HepG2 (cell line): ENCODE results near the gene RIIAD1. TPM values are rescaled to one million over a fixed set of nuclear protein-coding genes. Genes with fewer than 3 reads are reported as not detected.

Experiments
- ADNP ChIP-seq: sonication (generic); formaldehyde crosslinking; IDR thresholded peaks from 2 replicates; pipeline ENCODE4 v1.4.0; 2020; ENCODE audit warnings: missing genetic modification reagents
- CBX5 ChIP-seq: sonication (generic); formaldehyde crosslinking; IDR thresholded peaks from 2 replicates; pipeline ENCODE4 v1.4.0; 2020; ENCODE audit warnings: missing genetic modification reagents, borderline replicate concordance
- MEF2D ChIP-seq: sonication (generic); formaldehyde crosslinking; IDR thresholded peaks from 2 replicates; pipeline ENCODE4 v1.5.1; 2020; ENCODE audit warnings: mild to moderate bottlenecking, missing genetic modification reagents
- NONO ChIP-seq, 2 experiments: fragments of 450-650 bp in 1 of 2; sonication (generic) in 1 of 2; formaldehyde crosslinking in 1 of 2; IDR thresholded peaks in 1 of 2; conservative IDR thresholded peaks in 1 of 2; 2 replicates each; pipeline versions ENCODE4 v1.6.1 to v1.8.0; 2017 to 2022; ENCODE audit warnings: mild to moderate bottlenecking in 1 of 2, missing genetic modification reagents in 1 of 2, moderate library complexity in 1 of 2
- PAWR ChIP-seq: sonication (generic); formaldehyde crosslinking; IDR thresholded peaks from 2 replicates; pipeline ENCODE4 v1.4.0; 2020; ENCODE audit warnings: missing genetic modification reagents, mild to moderate bottlenecking, borderline replicate concordance
- PAX8 ChIP-seq: sonication (generic); formaldehyde crosslinking; IDR thresholded peaks from 2 replicates; pipeline ENCODE4 v1.8.0; 2022; ENCODE audit warnings: mild to moderate bottlenecking, missing genetic modification reagents, borderline replicate concordance
- ZMYM3 ChIP-seq: sonication (generic); formaldehyde crosslinking; IDR thresholded peaks from 2 replicates; pipeline ENCODE4 v1.5.1; 2020; ENCODE audit warnings: mild to moderate bottlenecking, missing genetic modification reagents
- ZNF121 ChIP-seq: sonication (generic); formaldehyde crosslinking; IDR thresholded peaks from 2 replicates; pipeline ENCODE4 v1.5.0; 2020; ENCODE audit warnings: mild to moderate bottlenecking, missing genetic modification reagents
- ZNF263 ChIP-seq: sonication (generic); formaldehyde crosslinking; IDR thresholded peaks from 2 replicates; pipeline ENCODE4 v1.4.0; 2020; ENCODE audit warnings: missing genetic modification reagents
- ZNF331 ChIP-seq: sonication (generic); formaldehyde crosslinking; IDR thresholded peaks from 2 replicates; pipeline ENCODE4 v1.4.0; 2020; ENCODE audit warnings: missing genetic modification reagents
- ZNF33B ChIP-seq: sonication (generic); formaldehyde crosslinking; IDR thresholded peaks from 2 replicates; pipeline ENCODE4 v1.5.1; 2020; ENCODE audit warnings: mild to moderate bottlenecking, missing genetic modification reagents
- ZNF343 ChIP-seq: sonication (generic); formaldehyde crosslinking; IDR thresholded peaks from 2 replicates; pipeline ENCODE4 v1.4.0; 2020; ENCODE audit warnings: mild to moderate bottlenecking, missing genetic modification reagents
- ZNF350 ChIP-seq: sonication (generic); formaldehyde crosslinking; IDR thresholded peaks from 2 replicates; pipeline ENCODE4 v1.4.0; 2020; ENCODE audit warnings: mild to moderate bottlenecking, low read depth, missing genetic modification reagents, borderline replicate concordance
- ZNF383 ChIP-seq: sonication (generic); formaldehyde crosslinking; IDR thresholded peaks from 2 replicates; pipeline ENCODE4 v1.4.0; 2020; ENCODE audit warnings: missing genetic modification reagents, mild to moderate bottlenecking, borderline replicate concordance
- ZNF749 ChIP-seq: sonication (generic); formaldehyde crosslinking; IDR thresholded peaks from 2 replicates; pipeline ENCODE4 v1.8.0; 2022; ENCODE audit warnings: mild to moderate bottlenecking, missing genetic modification reagents, moderate library complexity, borderline replicate concordance
- polyA plus RNA-seq, 8 experiments: library from polyadenylated mRNA; depleted of rRNA in 3 of 8; stranded (reverse) in 7 of 8; unstranded in 1 of 8; fragments of >200 nt; fragmentation: Illumina TruSeq in 4 of 8; extraction: Trizol in 4 of 8; gene quantifications; 2 replicates each; pipeline versions ENCODE4 v1.2.1 to v1.2.3, GENCODE V29; 2011 to 2016; ENCODE audit warnings: low read depth in 4 of 8, missing spikeins in 1 of 8, mixed read lengths in 1 of 8; ENCODE audit not compliant: insufficient read depth in 1 of 8
- total RNA-seq, 5 experiments: library from RNA; depleted of rRNA; stranded (reverse); fragments of >200 nt; fragmentation: Illumina TruSeq; extraction: Trizol; gene quantifications; 2 replicates each; pipeline ENCODE4 v1.2.3, GENCODE V29; 2016; ENCODE audit warnings: low read depth in 1 of 5
- TF ChIP-seq, protein P1 (sequence below): sonication (generic); formaldehyde crosslinking; IDR thresholded peaks from 2 replicates; pipeline ENCODE4 v1.5.0; 2020; ENCODE audit warnings: missing genetic modification reagents, mild to moderate bottlenecking, borderline replicate concordance
- TF ChIP-seq, protein P2 (sequence below): sonication (generic); formaldehyde crosslinking; IDR thresholded peaks from 2 replicates; pipeline ENCODE4 v1.4.0; 2020; ENCODE audit warnings: missing genetic modification reagents
- TF ChIP-seq, protein P3 (sequence below): sonication (generic); formaldehyde crosslinking; IDR thresholded peaks from 2 replicates; pipeline ENCODE4 v1.4.0; 2020; ENCODE audit warnings: missing genetic modification reagents
- TF ChIP-seq, protein P4 (sequence below): sonication (generic); formaldehyde crosslinking; IDR thresholded peaks from 2 replicates; pipeline ENCODE4 v1.5.1; 2020; ENCODE audit warnings: missing genetic modification reagents, mild to moderate bottlenecking, borderline replicate concordance
- TF ChIP-seq, protein P5 (sequence below): IDR thresholded peaks from 2 replicates; pipeline ENCODE4 v1.6.1; 2018; ENCODE audit warnings: missing genetic modification reagents, mild to moderate bottlenecking, missing compliant biosample characterization

Gene RIIAD1
- total and polyA plus RNA-seq, 2 of the 13 experiments (the other 11 are each of a cell fraction or from before 2014, with no cell fraction given): not detected

DNA sequence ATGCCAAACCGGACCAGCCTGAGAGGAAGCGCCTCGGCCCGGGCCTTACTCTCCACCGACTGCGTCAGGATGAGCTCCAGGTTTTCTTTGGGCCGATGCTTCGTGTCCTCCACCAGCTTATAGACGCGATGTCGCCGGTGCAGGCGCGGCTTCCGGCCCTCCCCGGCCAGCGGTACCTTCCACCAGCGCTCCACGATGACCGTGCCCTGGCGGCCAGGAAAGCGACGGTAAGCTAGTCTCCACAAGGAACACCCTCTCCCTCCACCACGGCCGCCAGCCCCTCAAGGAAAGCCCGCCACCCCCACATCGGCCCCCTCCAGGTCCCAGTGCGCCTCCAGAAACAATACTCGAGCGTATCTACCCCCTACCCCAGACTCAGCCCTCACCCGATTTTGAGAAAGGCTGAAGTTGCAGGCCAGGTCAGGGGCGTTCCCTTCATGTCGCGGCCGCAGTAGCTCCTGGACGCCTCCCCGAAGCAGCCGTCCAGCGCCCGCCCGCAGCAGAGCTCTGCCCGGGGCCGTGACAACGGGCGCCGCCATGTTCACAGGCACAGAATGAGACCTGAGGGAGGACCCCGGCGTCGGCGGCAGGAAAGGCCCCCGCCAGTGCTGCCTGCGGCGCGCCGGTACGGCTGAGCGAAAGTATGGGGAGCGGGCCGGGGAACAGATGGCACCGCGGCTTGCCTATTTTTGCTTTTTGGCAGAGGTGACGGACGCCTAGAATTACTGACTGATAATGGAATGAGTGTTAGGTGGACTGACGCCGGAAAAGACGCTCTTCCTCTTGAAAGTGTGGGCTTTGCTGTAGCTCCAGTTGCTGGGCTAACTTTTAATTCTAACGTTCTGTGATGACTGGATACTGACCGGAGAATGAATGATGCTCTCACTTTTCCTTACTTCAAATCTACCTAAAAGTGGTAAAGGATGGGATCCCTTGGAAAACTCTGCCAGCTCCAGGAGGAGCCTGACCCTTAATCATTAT, 41.9 kb downstream of the RIIAD1 start, which contains the start of gene MRPL9 (continued):
- no peak for TF ChIP-seq ADNP (CRISPR knock-in tag)
- TF ChIP-seq ZNF121 (CRISPR knock-in tag): no peak
- peak; percentile 84; the same call in 1 of the 2 replicates for TF ChIP-seq CBX5 (CRISPR knock-in tag)
- no peak; the same call in 1 of the 2 replicates for TF ChIP-seq ZNF331 (CRISPR knock-in tag)
- TF ChIP-seq, protein P1, sequence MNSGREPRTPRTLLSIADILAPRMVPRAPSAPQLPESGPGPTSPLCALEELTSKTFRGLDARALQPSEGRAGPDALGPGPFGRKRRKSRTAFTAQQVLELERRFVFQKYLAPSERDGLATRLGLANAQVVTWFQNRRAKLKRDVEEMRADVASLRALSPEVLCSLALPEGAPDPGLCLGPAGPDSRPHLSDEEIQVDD (CRISPR knock-in tag): no peak
- TF ChIP-seq ZNF383 (CRISPR knock-in tag): no peak
- TF ChIP-seq, protein P2, sequence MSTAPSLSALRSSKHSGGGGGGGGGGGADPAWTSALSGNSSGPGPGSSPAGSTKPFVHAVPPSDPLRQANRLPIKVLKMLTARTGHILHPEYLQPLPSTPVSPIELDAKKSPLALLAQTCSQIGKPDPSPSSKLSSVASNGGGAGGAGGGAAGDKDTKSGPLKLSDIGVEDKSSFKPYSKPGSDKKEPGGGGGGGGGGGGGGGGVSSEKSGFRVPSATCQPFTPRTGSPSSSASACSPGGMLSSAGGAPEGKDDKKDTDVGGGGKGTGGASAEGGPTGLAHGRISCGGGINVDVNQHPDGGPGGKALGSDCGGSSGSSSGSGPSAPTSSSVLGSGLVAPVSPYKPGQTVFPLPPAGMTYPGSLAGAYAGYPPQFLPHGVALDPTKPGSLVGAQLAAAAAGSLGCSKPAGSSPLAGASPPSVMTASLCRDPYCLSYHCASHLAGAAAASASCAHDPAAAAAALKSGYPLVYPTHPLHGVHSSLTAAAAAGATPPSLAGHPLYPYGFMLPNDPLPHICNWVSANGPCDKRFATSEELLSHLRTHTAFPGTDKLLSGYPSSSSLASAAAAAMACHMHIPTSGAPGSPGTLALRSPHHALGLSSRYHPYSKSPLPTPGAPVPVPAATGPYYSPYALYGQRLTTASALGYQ (CRISPR knock-in tag): peak; percentile 57; the same call in 1 of the 2 replicates
- TF ChIP-seq, protein P3, sequence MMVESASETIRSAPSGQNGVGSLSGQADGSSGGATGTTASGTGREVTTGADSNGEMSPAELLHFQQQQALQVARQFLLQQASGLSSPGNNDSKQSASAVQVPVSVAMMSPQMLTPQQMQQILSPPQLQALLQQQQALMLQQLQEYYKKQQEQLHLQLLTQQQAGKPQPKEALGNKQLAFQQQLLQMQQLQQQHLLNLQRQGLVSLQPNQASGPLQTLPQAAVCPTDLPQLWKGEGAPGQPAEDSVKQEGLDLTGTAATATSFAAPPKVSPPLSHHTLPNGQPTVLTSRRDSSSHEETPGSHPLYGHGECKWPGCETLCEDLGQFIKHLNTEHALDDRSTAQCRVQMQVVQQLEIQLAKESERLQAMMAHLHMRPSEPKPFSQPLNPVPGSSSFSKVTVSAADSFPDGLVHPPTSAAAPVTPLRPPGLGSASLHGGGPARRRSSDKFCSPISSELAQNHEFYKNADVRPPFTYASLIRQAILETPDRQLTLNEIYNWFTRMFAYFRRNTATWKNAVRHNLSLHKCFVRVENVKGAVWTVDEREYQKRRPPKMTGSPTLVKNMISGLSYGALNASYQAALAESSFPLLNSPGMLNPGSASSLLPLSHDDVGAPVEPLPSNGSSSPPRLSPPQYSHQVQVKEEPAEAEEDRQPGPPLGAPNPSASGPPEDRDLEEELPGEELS (CRISPR knock-in tag): peak; percentile 20; the same call in 1 of the 2 replicates
- TF ChIP-seq PAWR (CRISPR knock-in tag): no peak
- TF ChIP-seq, protein P4, sequence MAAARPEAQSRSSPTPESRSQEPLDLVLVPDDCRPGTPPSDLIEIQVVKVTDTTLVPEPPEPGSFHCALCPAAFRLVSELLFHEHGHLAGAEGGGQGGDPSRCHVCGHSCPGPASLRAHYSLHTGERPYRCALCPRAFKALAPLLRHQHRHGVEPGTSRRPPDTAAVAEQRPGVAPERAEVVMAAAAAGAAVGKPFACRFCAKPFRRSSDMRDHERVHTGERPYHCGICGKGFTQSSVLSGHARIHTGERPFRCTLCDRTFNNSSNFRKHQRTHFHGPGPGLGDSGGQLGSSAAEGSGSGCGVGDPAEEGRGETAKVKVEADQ (CRISPR knock-in tag): peak; percentile 87; the same call in 1 of the 2 replicates
- TF ChIP-seq, protein P5, sequence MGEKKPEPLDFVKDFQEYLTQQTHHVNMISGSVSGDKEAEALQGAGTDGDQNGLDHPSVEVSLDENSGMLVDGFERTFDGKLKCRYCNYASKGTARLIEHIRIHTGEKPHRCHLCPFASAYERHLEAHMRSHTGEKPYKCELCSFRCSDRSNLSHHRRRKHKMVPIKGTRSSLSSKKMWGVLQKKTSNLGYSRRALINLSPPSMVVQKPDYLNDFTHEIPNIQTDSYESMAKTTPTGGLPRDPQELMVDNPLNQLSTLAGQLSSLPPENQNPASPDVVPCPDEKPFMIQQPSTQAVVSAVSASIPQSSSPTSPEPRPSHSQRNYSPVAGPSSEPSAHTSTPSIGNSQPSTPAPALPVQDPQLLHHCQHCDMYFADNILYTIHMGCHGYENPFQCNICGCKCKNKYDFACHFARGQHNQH (CRISPR knock-in tag): peak; percentile 54
- 0 out of 2 replicates have a peak, but pooled peaks have one; percentile 31 for TF ChIP-seq ZNF33B (CRISPR knock-in tag)
- TF ChIP-seq NONO (IDR thresholded peaks at IDR 0.05): no peak
- peak; percentile 78 for TF ChIP-seq NONO (CRISPR knock-in tag; conservative IDR thresholded peaks at IDR 0.05)
- TF ChIP-seq ZNF343 (CRISPR knock-in tag): no peak
- no peak for TF ChIP-seq ZNF749 (CRISPR knock-in tag)
- TF ChIP-seq PAX8 (CRISPR knock-in tag): no peak
- peak; percentile 43; the same call in 1 of the 2 replicates for TF ChIP-seq ZNF263 (CRISPR knock-in tag)
- TF ChIP-seq ZNF350 (CRISPR knock-in tag): peak; percentile 90; the same call in 1 of the 2 replicates
- TF ChIP-seq MEF2D (CRISPR knock-in tag): peak; percentile 69; the same call in 1 of the 2 replicates
- TF ChIP-seq ZMYM3 (CRISPR knock-in tag): peak; percentile 44; the same call in 1 of the 2 replicates
